ENCODE results near the gene NREP.

NREP gene

GRCh38 chr5:111749303-111750026 is 7.5 kb downstream of the NREP start:
- no peaks in the 10 kb centered on the region for H3K27me3 ChIP-seq (ENCODE audit: control insufficient read depth, insufficient read depth, low read length, poor library complexity, severe bottlenecking)
- no peak overlapping the region for H3K27ac ChIP-seq (ENCODE audit: insufficient read depth, low read depth, low read length, poor library complexity, severe bottlenecking)
- H3K4me3 ChIP-seq (ENCODE audit: insufficient read depth, low read depth, low read length) = no peak overlapping the region
- 93 to 98% methylated on average over 5 of the region's 5 CpGs for WGBS, 2 experiments
- H3K9me3 ChIP-seq (ENCODE audit: control insufficient read depth, low read length) = no peaks in the 10 kb centered on the region
- peaks cover 7% of the 10 kb centered on the region for H3K4me1 ChIP-seq (ENCODE audit: control insufficient read depth, insufficient read depth, low read length)
- H3K36me3 ChIP-seq (ENCODE audit: control insufficient read depth, insufficient read depth, low read length) = peaks cover 7% of the 10 kb centered on the region

- peaks cover 14% of the 10 kb centered on the region for H3K4me1 ChIP-seq (ENCODE audit: control insufficient read depth, insufficient read depth, low read length)
- no peak overlapping the region for H3K4me3 ChIP-seq (ENCODE audit: insufficient read depth, low read depth, low read length)
- no peaks in the 10 kb centered on the region for H3K27me3 ChIP-seq (ENCODE audit: control insufficient read depth, insufficient read depth, low read length, poor library complexity, severe bottlenecking)
- H3K36me3 ChIP-seq (ENCODE audit: control insufficient read depth, insufficient read depth, low read length) = peaks cover 7% of the 10 kb centered on the region
- H3K27ac ChIP-seq (ENCODE audit: insufficient read depth, low read depth, low read length, poor library complexity, severe bottlenecking) = no peak overlapping the region
- no peaks in the 10 kb centered on the region for H3K9me3 ChIP-seq (ENCODE audit: control insufficient read depth, low read length)
- WGBS, 2 experiments = 91 to 96% methylated on average over 3 of the region's 3 CpGs
Measured at GRCh38 chr5:111748304-111748763, 8.7 kb downstream of the NREP start.

DNA sequence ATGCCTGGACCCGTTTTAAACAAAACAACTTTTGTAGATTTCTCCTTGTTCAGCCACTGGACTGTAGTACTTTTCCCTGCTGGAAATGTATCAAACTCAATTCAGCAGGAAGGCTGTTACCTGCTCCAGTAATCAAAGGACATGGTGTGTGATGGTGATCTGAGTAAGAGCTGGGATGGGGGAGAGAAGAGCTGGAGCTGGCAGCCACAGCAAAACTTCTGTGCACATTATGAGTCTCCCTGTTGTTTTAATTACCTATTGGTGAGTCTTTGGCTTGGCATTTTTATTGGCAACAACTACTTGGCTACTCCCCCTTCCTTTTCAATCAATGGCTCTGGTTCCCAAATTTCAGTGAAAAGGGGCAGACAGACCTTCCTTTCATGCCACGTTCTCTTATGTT is 9.7 kb downstream of the NREP start:
- H3K27ac ChIP-seq (ENCODE audit: insufficient read depth, low read depth, low read length, poor library complexity, severe bottlenecking) = no peak overlapping the region
- H3K4me3 ChIP-seq (ENCODE audit: insufficient read depth, low read depth, low read length) = no peak overlapping the region
- WGBS, 2 experiments = 96 to 98% methylated on average over 1 of the region's 2 CpGs
- H3K4me1 ChIP-seq (ENCODE audit: control insufficient read depth, insufficient read depth, low read length) = peaks cover 24% of the 10 kb centered on the region
- H3K27me3 ChIP-seq (ENCODE audit: control insufficient read depth, insufficient read depth, low read length, poor library complexity, severe bottlenecking) = no peaks in the 10 kb centered on the region
- H3K9me3 ChIP-seq (ENCODE audit: control insufficient read depth, low read length) = no peaks in the 10 kb centered on the region
- H3K36me3 ChIP-seq (ENCODE audit: control insufficient read depth, insufficient read depth, low read length) = peaks cover 7% of the 10 kb centered on the region

DNA sequence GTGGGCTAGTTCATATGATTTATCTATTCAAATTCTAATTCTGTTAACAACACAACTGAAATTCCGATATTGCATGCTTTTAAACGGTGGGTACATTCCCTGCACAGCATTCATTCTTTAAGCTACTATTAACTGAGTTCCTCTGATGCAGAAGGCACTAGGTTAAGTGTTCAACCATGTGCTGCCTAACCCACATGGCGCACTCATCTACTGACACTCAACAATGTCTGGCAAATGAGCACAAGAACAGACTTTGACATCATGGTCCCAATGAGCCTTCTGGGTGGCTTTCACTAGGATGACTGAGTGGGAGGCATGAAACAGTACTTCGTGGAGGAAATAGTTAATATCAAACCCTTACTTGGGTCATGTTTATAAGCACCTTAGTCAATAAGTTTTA is 10.2 kb downstream of the NREP start:
- Histone ChIP-seq H3K4me1 (ENCODE audit: control insufficient read depth, insufficient read depth, low read length) (peaks cover 24% of the 10 kb centered on the region), H3K4me3 (ENCODE audit: insufficient read depth, low read depth, low read length) (no peak overlapping the region), H3K27me3 (ENCODE audit: control insufficient read depth, insufficient read depth, low read length, poor library complexity, severe bottlenecking) (no peaks in the 10 kb centered on the region), H3K36me3 (ENCODE audit: control insufficient read depth, insufficient read depth, low read length) (peaks cover 7% of the 10 kb centered on the region), H3K27ac (ENCODE audit: insufficient read depth, low read depth, low read length, poor library complexity, severe bottlenecking) (no peak overlapping the region), H3K9me3 (ENCODE audit: control insufficient read depth, low read length) (no peaks in the 10 kb centered on the region)
- WGBS, 2 experiments = 93 to 96% methylated on average over 3 to 4 of the region's 4 CpGs

- no peaks in the 10 kb centered on the region for H3K36me3 ChIP-seq (ENCODE audit: control insufficient read depth, insufficient read depth, low read length)
- 97% methylated on average over 4 of the region's 4 CpGs for WGBS, 2 experiments
- no peak overlapping the region for H3K27ac ChIP-seq (ENCODE audit: insufficient read depth, low read depth, low read length, poor library complexity, severe bottlenecking)
- no peaks in the 10 kb centered on the region for H3K27me3 ChIP-seq (ENCODE audit: control insufficient read depth, insufficient read depth, low read length, poor library complexity, severe bottlenecking)
- H3K4me3 ChIP-seq (ENCODE audit: insufficient read depth, low read depth, low read length) = no peak overlapping the region
- H3K4me1 ChIP-seq (ENCODE audit: control insufficient read depth, insufficient read depth, low read length) = peaks cover 28% of the 10 kb centered on the region
- no peaks in the 10 kb centered on the region for H3K9me3 ChIP-seq (ENCODE audit: control insufficient read depth, low read length)
Measured at GRCh38 chr5:111745075-111745739, 11.8 kb downstream of the NREP start.

GRCh38 chr5:111744455-111744854 is 12.5 kb downstream of the NREP start:
- H3K27ac ChIP-seq (ENCODE audit: insufficient read depth, low read depth, low read length, poor library complexity, severe bottlenecking) = no peak overlapping the region
- H3K9me3 ChIP-seq (ENCODE audit: control insufficient read depth, low read length) = no peaks in the 10 kb centered on the region
- no peak overlapping the region for H3K4me3 ChIP-seq (ENCODE audit: insufficient read depth, low read depth, low read length)
- no peaks in the 10 kb centered on the region for H3K27me3 ChIP-seq (ENCODE audit: control insufficient read depth, insufficient read depth, low read length, poor library complexity, severe bottlenecking)
- peaks cover 29% of the 10 kb centered on the region for H3K4me1 ChIP-seq (ENCODE audit: control insufficient read depth, insufficient read depth, low read length)
- no peaks in the 10 kb centered on the region for H3K36me3 ChIP-seq (ENCODE audit: control insufficient read depth, insufficient read depth, low read length)
- 75 to 90% methylated on average over 2 of the region's 2 CpGs for WGBS, 2 experiments

DNA sequence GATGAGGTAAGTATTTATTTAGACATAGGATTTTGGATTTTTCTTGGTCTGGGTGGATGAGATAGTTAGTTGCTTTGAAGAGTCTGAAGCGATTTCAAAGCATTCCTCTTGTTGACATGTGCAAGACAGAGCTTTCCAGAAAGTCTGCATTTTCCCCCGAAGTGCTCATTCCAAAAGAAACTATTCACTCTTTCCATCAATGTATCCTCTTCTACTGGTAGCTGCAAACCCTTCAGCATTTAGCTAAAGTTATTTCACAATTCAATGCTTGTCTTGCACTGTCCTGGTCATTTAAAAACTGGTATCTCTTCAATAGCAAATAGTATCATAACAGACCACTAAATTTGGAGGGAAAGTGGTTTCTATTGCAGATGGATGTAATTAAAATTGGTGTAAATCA is 13.0 kb downstream of the NREP start:
- no peak overlapping the region for H3K27ac ChIP-seq (ENCODE audit: insufficient read depth, low read depth, low read length, poor library complexity, severe bottlenecking)
- H3K4me1 ChIP-seq (ENCODE audit: control insufficient read depth, insufficient read depth, low read length) = peaks cover 32% of the 10 kb centered on the region
- WGBS, 2 experiments = 81 to 83% methylated on average over 2 of the region's 2 CpGs

GRCh38 chr5:111743512-111743911 is 13.5 kb downstream of the NREP start:
- no peak overlapping the region for H3K27ac ChIP-seq (ENCODE audit: insufficient read depth, low read depth, low read length, poor library complexity, severe bottlenecking)
- 83 to 94% methylated on average over 1 to 2 of the region's 2 CpGs for WGBS, 2 experiments
- peaks cover 34% of the 10 kb centered on the region for H3K4me1 ChIP-seq (ENCODE audit: control insufficient read depth, insufficient read depth, low read length)
- H3K27me3 ChIP-seq (ENCODE audit: control insufficient read depth, insufficient read depth, low read length, poor library complexity, severe bottlenecking) = no peaks in the 10 kb centered on the region
- H3K9me3 ChIP-seq (ENCODE audit: control insufficient read depth, low read length) = no peaks in the 10 kb centered on the region
- H3K36me3 ChIP-seq (ENCODE audit: control insufficient read depth, insufficient read depth, low read length) = no peaks in the 10 kb centered on the region
- H3K4me3 ChIP-seq (ENCODE audit: insufficient read depth, low read depth, low read length) = no peak overlapping the region

More for the DNA sequence above, 13.0 kb downstream of the NREP start:
- Histone ChIP-seq H3K4me3 (ENCODE audit: insufficient read depth, low read depth, low read length) (no peak overlapping the region), H3K27me3 (ENCODE audit: control insufficient read depth, insufficient read depth, low read length, poor library complexity, severe bottlenecking) (no peaks in the 10 kb centered on the region), H3K36me3 (ENCODE audit: control insufficient read depth, insufficient read depth, low read length) (no peaks in the 10 kb centered on the region), H3K9me3 (ENCODE audit: control insufficient read depth, low read length) (no peaks in the 10 kb centered on the region)

DNA sequence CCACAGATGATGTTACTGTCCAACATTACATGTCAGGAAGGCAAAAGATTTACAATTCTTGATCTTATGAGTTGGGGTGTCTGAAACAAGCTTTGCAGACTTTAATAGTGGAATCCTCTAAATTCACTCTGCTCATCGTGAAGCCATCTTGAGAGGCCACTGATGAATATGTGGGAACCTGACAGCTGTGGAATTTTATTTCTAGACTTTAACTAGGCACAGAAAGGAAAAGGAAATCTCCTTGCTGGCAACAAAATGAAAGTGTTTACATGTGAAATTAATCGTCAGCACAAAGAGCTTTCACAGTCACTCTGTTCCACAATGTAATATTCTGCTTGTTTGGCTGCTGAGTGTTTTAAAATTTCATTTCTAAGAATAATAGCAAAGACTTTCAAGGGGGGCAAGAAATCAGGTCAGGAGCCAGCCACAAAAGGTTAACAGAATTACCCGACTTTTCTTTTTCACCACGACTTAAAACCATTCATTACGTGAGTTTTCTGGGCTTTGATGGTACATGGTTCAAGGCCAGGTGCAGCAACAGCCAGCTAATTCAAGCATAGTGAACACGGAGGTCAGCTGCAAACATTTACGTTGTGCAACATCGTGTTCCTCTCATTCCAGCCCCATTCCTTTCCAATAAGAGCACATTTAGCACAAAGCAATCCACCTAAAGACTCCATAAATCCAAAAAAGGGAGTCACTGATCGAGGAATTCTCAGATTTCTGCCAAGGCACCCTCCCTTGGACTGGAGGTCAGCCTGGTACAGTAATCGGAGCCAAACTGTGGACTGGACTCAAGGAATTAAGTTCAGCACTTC is 14.6 kb downstream of the NREP start:
- Histone ChIP-seq H3K4me1 (ENCODE audit: control insufficient read depth, insufficient read depth, low read length) (peaks cover 37% of the 10 kb centered on the region), H3K4me3 (ENCODE audit: insufficient read depth, low read depth, low read length) (no peak overlapping the region), H3K36me3 (ENCODE audit: control insufficient read depth, insufficient read depth, low read length) (no peaks in the 10 kb centered on the region), H3K9me3 (ENCODE audit: control insufficient read depth, low read length) (no peaks in the 10 kb centered on the region), H3K27ac (ENCODE audit: insufficient read depth, low read depth, low read length, poor library complexity, severe bottlenecking) (no peak overlapping the region), H3K27me3 (ENCODE audit: control insufficient read depth, insufficient read depth, low read length, poor library complexity, severe bottlenecking) (no peaks in the 10 kb centered on the region)
- 91 to 92% methylated on average over 10 of the region's 10 CpGs for WGBS, 2 experiments

- peaks cover 37% of the 10 kb centered on the region for H3K4me1 ChIP-seq (ENCODE audit: control insufficient read depth, insufficient read depth, low read length)
- no peaks in the 10 kb centered on the region for H3K9me3 ChIP-seq (ENCODE audit: control insufficient read depth, low read length)
- H3K4me3 ChIP-seq (ENCODE audit: insufficient read depth, low read depth, low read length) = no peak overlapping the region
- no peak overlapping the region for H3K27ac ChIP-seq (ENCODE audit: insufficient read depth, low read depth, low read length, poor library complexity, severe bottlenecking)
- no peaks in the 10 kb centered on the region for H3K36me3 ChIP-seq (ENCODE audit: control insufficient read depth, insufficient read depth, low read length)
- H3K27me3 ChIP-seq (ENCODE audit: control insufficient read depth, insufficient read depth, low read length, poor library complexity, severe bottlenecking) = no peaks in the 10 kb centered on the region
- 88 to 93% methylated on average over 3 of the region's 3 CpGs for WGBS, 2 experiments
Measured at GRCh38 chr5:111741278-111741677, 15.7 kb downstream of the NREP start.

Measured in ectodermal cell (in vitro differentiated cells).